Osteocyte (in vitro differentiated cells): Measurements from ENCODE around the gene IRF7. TPM values are rescaled to one million over a fixed set of nuclear protein-coding genes. Genes with fewer than 3 reads are reported as not detected.
"Not testable (repeated sequence)": the region's sequence is repeated elsewhere in the genome, so short reads cannot be mapped to it uniquely, and the experiment has no call there.

Experiments
- DNase-seq: peaks from one replicate; pipeline ENCODE4 v3.0.0; 2021; ENCODE audit warnings: mixed read lengths; ENCODE audit not compliant: unreplicated experiment; ENCODE audit errors: extremely low spot score
- H3K27ac Mint-ChIP-seq: one replicate; pipeline ENCODE4 v1.8.0; 2021; ENCODE audit warnings: mild to moderate bottlenecking, mixed read lengths; ENCODE audit not compliant: unreplicated experiment
- H3K27me3 Mint-ChIP-seq: one replicate; pipeline ENCODE4 v1.8.0; 2021; ENCODE audit warnings: mixed read lengths; ENCODE audit not compliant: unreplicated experiment
- H3K36me3 Mint-ChIP-seq: one replicate; pipeline ENCODE4 v1.8.0; 2021; ENCODE audit warnings: mixed read lengths; ENCODE audit not compliant: unreplicated experiment
- H3K4me1 Mint-ChIP-seq: one replicate; pipeline ENCODE4 v1.8.0; 2021; ENCODE audit warnings: mixed read lengths; ENCODE audit not compliant: unreplicated experiment
- H3K4me3 Mint-ChIP-seq: one replicate; pipeline ENCODE4 v1.8.0; 2021; ENCODE audit warnings: mild to moderate bottlenecking, moderate library complexity, mixed read lengths; ENCODE audit not compliant: unreplicated experiment
- H3K9me3 Mint-ChIP-seq: one replicate; pipeline ENCODE4 v1.8.0; 2021; ENCODE audit warnings: mixed read lengths; ENCODE audit not compliant: unreplicated experiment
- CTCF ChIP-seq: fragments of 200-600 bp; sonication (generic); IDR thresholded peaks from 2 replicates; pipeline ENCODE4 v1.5.0; 2021; ENCODE audit warnings: antibody characterized with exemption, mild to moderate bottlenecking, moderate library complexity
- total RNA-seq: library from RNA; stranded (reverse); gene quantifications from 2 replicates; pipeline ENCODE4 v1.2.1, GENCODE V29; 2021

Gene IRF7
- total RNA-seq, 1 donor from 2014 or later = 15.4 TPM

GRCh38 chr11:655036-655726 is 39.4 kb upstream of the IRF7 start:
- H3K9me3 Mint-ChIP-seq = no peaks in the 10 kb centered on the region
- H3K27ac Mint-ChIP-seq = no peak overlapping the region
- peaks cover 25% of the 10 kb centered on the region for H3K36me3 Mint-ChIP-seq
- H3K4me1 Mint-ChIP-seq = no peaks in the 10 kb centered on the region
- no peak overlapping the region for H3K4me3 Mint-ChIP-seq
- no peak for TF ChIP-seq CTCF
- H3K27me3 Mint-ChIP-seq = no peaks in the 10 kb centered on the region
- no peak for DNase-seq

DNA sequence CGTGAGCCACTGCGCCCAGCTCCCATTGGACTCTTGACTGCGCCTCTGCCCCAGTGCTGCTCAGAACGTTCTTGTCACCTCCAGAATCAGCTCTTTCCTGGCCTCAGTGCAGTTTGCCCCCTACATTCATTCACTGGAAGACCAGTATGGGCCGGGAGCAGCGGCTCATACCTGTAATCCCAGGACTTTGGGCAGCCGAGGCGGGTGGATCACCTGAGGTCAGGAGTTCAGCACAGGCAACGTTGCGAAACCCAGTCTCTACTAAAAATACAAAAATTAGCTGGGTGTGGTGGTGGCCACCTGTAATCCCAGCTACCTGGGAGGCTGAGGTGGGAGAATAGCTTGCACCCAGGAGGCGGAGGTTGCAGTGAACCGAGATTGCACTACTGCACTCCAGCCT is 38.7 kb upstream of the IRF7 start:
- not testable (repeated sequence) for H3K27ac Mint-ChIP-seq, H3K4me1 Mint-ChIP-seq, H3K4me3 Mint-ChIP-seq, DNase-seq, H3K27me3 Mint-ChIP-seq, H3K9me3 Mint-ChIP-seq
- H3K36me3 Mint-ChIP-seq = peaks cover 23% of the 10 kb centered on the region

DNA sequence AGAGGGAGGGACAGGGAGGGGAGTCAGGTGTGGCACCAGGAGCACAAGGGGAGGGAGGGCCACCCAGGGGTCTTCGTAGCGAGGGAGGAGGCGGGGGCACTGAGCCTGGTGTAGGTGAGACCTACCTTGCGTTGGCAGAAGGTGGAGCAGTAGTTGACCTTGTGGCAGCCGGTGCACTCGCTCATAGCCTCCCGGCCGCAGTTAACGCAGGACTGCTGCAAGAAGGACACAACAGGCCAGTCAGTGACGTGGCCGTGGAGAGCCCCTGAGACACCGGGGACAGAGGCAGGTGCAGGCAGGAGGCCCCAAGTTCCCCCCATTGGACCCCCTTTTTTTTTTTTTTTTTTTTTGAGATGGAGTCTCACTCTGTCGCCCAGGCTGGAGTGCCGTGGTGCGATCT is 38.1 kb upstream of the IRF7 start:
- no peak overlapping the region for H3K27ac Mint-ChIP-seq
- TF ChIP-seq CTCF = no peak
- no peak for DNase-seq

GRCh38 chr11:653136-653535 is 37.4 kb upstream of the IRF7 start:
- DNase-seq, H3K27ac Mint-ChIP-seq, H3K4me3 Mint-ChIP-seq, H3K4me1 Mint-ChIP-seq, H3K27me3 Mint-ChIP-seq, H3K9me3 Mint-ChIP-seq: not testable (repeated sequence)
- H3K36me3 Mint-ChIP-seq = peaks cover 19% of the 10 kb centered on the region

More for the DNA sequence above, 38.1 kb upstream of the IRF7 start:
- peaks cover 20% of the 10 kb centered on the region for H3K36me3 Mint-ChIP-seq
- H3K4me1 Mint-ChIP-seq = no peaks in the 10 kb centered on the region
- no peaks in the 10 kb centered on the region for H3K27me3 Mint-ChIP-seq
- H3K9me3 Mint-ChIP-seq = no peaks in the 10 kb centered on the region
- H3K4me3 Mint-ChIP-seq = no peak overlapping the region

DNA sequence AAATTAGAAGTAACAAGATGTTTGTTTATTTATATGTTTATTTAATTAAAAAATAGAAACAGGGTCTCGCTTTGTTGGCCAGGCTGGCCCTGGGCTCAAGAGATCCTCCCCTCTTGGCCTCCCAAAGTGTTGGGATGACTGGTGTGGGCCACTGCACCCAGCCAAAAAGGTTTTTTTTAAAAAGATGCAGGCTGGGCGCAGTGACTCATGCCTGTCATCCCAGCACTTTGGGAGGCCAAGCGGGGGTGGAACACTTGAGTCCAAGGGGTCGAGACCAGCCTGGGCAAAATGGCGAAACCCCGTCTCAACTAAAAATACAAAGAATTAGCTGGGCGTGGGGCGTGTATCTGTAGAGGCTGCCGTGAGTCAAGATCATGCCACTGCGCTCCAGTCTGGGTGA is 34.7 kb upstream of the IRF7 start:
- Mint-ChIP-seq H3K27me3 (no peaks in the 10 kb centered on the region), H3K4me1 (peaks cover 2% of the 10 kb centered on the region), H3K4me3 (no peak overlapping the region), H3K9me3 (no peaks in the 10 kb centered on the region), H3K27ac (no peak overlapping the region), H3K36me3 (peaks cover 17% of the 10 kb centered on the region)
- no peak for TF ChIP-seq CTCF
- no peak for DNase-seq

- H3K4me3 Mint-ChIP-seq, H3K9me3 Mint-ChIP-seq, DNase-seq, H3K4me1 Mint-ChIP-seq, H3K27ac Mint-ChIP-seq, H3K27me3 Mint-ChIP-seq: not testable (repeated sequence)
- H3K36me3 Mint-ChIP-seq = peaks cover 16% of the 10 kb centered on the region
Measured at GRCh38 chr11:647672-648158, 32.0 kb upstream of the IRF7 start.
